Measurements from ENCODE around the gene CXorf65.
A peak's percentile ranks its signal among the peaks of the same experiment; 100 is the strongest.

CXorf65 gene

GRCh38 chrX:71106427-71106826 lies at the start of gene CXorf65:
TSS of gene CXorf65 (minus strand) at chrX:71106740. CDS start at chrX:71106556, 184 bp downstream.
- DNase-seq: no peak

GRCh38 chrX:71154641-71155040 lies 48.1 kb upstream of the CXorf65 start:
- DNase-seq: no peak

- no peak for DNase-seq
Measured at GRCh38 chrX:71154196-71154595, 47.7 kb upstream of the CXorf65 start.

GRCh38 chrX:71151366-71151765 lies 44.8 kb upstream of the CXorf65 start:
- DNase-seq: no peak

GRCh38 chrX:71148278-71148663 lies 41.7 kb upstream of the CXorf65 start:
- no peak for DNase-seq

GRCh38 chrX:71147496-71148277 lies 41.1 kb upstream of the CXorf65 start:
- no peak for DNase-seq

GRCh38 chrX:71144651-71145050 lies 38.1 kb upstream of the CXorf65 start, which contains the start of gene NLGN3:
TSS of gene NLGN3 (plus strand) at chrX:71144841. CDS start at chrX:71147750, 2,909 bp downstream.
- no peak for DNase-seq

GRCh38 chrX:71143508-71143907 lies 37.0 kb upstream of the CXorf65 start:
- no peak for DNase-seq

- DNase-seq: no peak
Measured at GRCh38 chrX:71140440-71140839, 33.9 kb upstream of the CXorf65 start.

GRCh38 chrX:71131510-71131909 lies 25.0 kb upstream of the CXorf65 start:
- no peak for DNase-seq

GRCh38 chrX:71128915-71129765 lies 22.6 kb upstream of the CXorf65 start:
- DNase-seq: peak; percentile 21

GRCh38 chrX:71128166-71128833 lies 21.8 kb upstream of the CXorf65 start:
- DNase-seq: no peak

GRCh38 chrX:71118985-71119535 lies 12.5 kb upstream of the CXorf65 start:
- no peak for DNase-seq

GRCh38 chrX:71118032-71118984 lies 11.8 kb upstream of the CXorf65 start, which contains the start of gene MED12:
TSS of gene MED12 (plus strand) at chrX:71118596. CDS start at chrX:71118755, 159 bp downstream.
- DNase-seq: peak; percentile 65

- DNase-seq: no peak
Measured at GRCh38 chrX:71117358-71117757, 10.8 kb upstream of the CXorf65 start.

GRCh38 chrX:71111921-71112431 lies 5.4 kb upstream of the CXorf65 start:
- no peak for DNase-seq

- DNase-seq: no peak
Measured at GRCh38 chrX:71111141-71111843, 4.8 kb upstream of the CXorf65 start, which contains the start of gene IL2RG. TSS of gene IL2RG (minus strand) at chrX:71111577. CDS start at chrX:71111539, 38 bp downstream.

GRCh38 chrX:71109051-71109450 lies 2.5 kb upstream of the CXorf65 start:
- DNase-seq: no peak

- no peak for DNase-seq
Measured at GRCh38 chrX:71107762-71108360, 1.3 kb upstream of the CXorf65 start.

- DNase-seq: no peak
Measured at GRCh38 chrX:71107245-71107644, 705 bp upstream of the CXorf65 start.

Data from NCI-H510A (cell line).